Limb (tissue), 2 donors: ENCODE measurements around the gene CSRNP2.
"Not testable (repeated sequence)": the region's sequence is repeated elsewhere in the genome, so short reads cannot be mapped to it uniquely, and the experiment has no call there.

Source experiments
- DNase-seq, 2 donors: peaks; one replicate each; pipeline ENCODE4 v3.0.0-alpha.2; 2016; ENCODE audit errors: extremely low spot score in 2 of 2

Gene CSRNP2, protein sequence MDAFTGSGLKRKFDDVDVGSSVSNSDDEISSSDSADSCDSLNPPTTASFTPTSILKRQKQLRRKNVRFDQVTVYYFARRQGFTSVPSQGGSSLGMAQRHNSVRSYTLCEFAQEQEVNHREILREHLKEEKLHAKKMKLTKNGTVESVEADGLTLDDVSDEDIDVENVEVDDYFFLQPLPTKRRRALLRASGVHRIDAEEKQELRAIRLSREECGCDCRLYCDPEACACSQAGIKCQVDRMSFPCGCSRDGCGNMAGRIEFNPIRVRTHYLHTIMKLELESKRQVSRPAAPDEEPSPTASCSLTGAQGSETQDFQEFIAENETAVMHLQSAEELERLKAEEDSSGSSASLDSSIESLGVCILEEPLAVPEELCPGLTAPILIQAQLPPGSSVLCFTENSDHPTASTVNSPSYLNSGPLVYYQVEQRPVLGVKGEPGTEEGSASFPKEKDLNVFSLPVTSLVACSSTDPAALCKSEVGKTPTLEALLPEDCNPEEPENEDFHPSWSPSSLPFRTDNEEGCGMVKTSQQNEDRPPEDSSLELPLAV

DNA sequence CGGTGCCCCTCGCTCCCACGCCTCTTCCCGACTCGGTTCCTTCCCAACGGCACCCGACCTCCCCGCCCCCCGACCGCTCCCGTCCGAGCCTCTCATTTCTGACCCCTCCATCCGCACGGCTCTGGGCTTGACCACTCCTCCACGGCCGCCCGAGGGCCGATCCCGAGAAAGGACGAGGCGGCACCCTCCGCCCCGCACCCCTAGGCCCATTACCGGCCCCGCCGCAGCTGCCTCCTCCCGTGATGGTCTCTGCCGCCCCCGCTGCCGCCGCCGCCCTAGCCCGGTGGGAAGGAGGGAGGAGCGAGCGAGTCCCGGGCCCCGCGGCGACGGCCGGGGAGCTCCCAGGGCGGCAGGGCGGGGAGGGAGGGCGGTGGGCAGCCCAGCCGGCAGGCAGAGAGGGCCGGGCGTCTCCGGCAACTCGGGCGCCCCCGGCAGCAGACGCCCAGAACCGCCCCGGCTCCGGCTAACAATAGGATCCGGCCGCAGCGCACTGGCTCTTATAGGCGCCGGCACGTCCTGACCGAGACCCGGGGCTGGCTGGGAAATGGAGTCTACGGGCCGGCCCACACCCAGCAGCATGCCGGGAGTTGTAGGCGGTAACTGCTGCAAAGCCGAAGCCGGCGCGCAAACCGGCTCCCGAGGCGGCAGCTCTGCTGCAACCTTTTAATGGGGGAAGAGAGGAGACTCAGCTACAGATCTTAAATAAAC lies at the start of gene CSRNP2:
Gene CSRNP2, minus strand, starts transcription at position 471 of the 708 bp plus-strand sequence. CDS start 7,035 bp downstream, outside the sequence.
- peak; percentile 96 to 98 for DNase-seq

DNA sequence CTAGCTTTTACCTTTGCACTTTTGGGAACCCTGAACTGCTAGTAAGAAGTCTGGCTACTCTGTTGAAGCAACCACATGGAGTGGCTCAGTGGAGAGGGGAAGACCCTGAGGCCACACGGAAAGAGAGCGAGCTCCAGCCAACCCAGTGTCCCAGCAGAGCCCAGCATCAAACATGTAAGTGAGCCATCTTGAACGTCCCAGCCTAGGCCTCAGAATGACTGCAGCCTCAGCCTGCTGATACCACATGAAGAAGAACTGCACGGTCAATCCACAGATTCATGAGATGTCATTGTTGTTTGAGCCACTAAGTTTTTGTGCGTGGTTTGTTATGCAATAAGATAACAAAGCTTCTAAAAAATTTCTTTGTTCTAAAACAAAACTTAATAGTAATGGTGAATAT lies 49.3 kb upstream of the CSRNP2 start:
- no peak for DNase-seq

DNA sequence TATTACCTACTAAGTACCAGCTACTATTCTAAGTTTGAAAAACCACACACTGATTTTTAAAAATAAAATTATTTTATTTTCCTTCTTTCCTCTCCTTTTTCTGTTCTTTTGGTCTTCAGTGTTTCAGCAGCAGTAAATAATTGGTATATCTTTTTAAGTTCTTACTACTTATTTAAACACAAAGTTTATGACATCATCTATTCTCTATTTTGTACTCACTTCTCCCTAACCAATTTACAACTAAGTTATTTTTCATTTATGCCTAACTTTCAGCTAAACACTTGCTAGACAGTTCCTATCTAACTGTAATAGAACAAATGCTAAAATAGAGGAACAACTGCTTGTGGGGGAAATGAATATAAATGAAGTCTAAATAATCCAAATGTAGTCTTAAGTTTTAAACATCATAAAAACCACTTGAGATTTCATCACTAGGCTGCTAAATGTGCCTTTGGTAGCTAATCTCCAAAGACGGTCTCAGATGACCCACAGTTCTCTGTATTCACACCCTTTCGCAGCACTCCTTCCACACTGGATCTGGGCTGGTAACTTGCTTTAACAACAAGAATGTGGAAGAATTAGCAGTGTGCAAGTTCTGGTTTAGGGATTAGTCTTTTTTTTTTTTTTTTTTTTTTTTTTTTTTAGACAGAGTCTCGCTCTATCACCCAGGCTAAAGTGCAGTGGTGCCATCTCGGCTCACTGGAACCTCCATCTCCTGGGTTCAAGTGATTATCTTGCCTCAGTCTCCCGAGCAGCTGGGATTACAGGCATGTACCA lies 48.5 kb upstream of the CSRNP2 start:
- DNase-seq, result no peak

DNA sequence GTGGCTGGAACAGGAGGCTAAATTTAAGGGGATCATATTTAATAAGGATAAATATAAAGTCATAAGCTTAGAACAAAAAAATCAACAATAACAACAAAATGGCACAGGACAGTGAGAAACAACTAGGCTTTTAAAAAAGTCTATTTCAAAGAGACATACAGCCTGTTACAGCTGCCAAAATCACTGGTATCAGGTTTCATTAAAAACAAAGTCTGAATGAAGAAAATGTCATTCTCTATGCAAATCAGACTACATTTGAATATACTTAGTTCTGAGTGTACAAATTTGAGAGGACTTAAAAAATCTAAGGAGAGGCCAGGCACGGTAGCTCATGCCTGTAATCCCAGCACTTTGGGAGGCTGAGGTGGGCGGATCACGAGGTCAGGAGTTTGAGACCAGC lies 45.5 kb upstream of the CSRNP2 start:
- no peak for DNase-seq

GRCh38 chr12:51127050-51127729 lies 43.8 kb upstream of the CSRNP2 start:
- no peak for DNase-seq

DNA sequence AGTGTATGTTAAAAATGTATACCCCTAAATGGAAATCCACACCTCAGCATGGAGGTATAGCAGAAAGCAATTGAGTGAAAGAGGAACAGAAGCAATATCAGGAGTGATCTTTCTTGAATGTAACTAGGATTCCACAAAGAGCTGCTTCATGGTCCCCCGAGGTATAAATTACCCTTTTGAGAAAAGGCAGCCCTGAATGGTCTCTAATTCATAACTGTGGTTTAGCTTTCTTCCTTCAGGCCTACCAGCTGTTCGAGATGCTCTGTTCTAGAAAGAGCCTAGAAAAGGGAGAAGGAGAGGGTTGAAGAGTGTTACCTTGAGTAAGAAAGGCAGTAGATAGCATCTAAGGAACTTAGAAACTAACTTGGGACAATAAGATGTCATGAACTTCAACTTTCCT lies 42.9 kb upstream of the CSRNP2 start:
- DNase-seq, result no peak

GRCh38 chr12:51124504-51124903 lies 41.1 kb upstream of the CSRNP2 start:
- no peak for DNase-seq

DNA sequence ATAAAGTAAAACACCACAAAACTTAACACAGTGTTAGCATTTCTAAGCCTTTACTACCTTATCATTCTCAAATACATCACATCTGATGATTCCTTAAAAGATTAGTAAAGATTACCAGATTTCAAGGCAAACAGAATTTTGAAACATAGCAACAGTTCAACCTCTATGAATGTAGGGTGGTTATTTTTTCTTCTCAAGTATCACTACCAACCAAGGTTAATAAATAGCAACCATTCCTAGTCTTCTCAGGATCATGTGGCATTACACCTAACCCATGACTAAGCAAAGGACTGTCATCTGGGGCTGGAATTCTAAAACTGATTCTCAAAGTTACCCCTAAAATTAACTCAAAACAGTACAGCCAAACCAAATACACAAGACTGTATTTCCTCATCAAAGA lies 39.4 kb upstream of the CSRNP2 start:
- DNase-seq, result no peak

- no peak for DNase-seq
Measured at GRCh38 chr12:51118706-51119105, 35.3 kb upstream of the CSRNP2 start.

- DNase-seq, result no peak
Measured at GRCh38 chr12:51115533-51115932, 32.1 kb upstream of the CSRNP2 start.

- no peak for DNase-seq
Measured at GRCh38 chr12:51108136-51108535, 24.7 kb upstream of the CSRNP2 start.

GRCh38 chr12:51103977-51104376 lies 20.6 kb upstream of the CSRNP2 start:
- DNase-seq, result no peak

DNA sequence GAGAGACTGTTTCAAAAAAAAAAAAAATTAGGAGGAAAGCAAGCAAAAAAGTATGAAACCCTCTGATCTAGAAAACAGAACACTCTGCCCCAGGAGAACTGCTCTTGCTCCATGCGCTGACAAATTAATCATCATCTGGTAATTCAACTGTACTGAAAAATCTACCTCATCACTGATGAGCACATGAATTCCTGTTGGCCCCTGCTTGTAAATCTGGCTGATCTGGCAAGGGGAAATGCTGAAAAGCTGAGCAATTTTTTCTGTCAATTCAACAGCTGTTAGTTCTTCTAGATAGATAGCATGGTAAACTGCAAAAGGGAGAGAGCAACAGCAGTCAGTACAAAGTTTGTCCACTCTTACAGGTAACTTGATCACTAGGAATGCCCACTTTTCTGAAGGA lies 15.2 kb upstream of the CSRNP2 start:
- DNase-seq, result no peak

DNA sequence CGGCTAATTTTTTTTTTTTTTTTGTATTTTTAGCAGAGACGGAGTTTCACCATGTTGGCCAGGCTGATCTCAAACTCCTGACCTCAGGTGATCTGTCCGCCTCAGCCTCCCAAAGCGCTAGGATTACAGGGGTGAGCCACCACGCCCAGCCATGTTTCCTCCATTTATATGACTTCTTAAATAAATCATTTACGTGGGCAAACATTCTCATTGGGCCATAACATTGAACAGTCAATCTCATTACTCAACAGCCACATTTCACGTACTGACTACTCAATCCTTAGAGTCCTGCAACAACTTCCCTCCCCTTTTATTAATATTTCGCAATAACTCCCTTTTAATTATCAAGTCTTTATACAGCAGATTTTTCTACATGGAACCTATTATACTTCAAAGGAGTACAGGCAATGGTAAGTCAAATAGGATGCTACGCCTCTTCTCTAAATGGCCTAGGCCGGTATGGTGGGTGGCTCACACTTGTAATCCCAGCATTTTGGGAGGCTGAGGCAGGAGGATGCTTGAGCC lies 7.4 kb upstream of the CSRNP2 start:
- no peak for DNase-seq

- no peak for DNase-seq
Measured at GRCh38 chr12:51087818-51088217, 4.4 kb upstream of the CSRNP2 start.

- no peak for DNase-seq
Measured at GRCh38 chr12:51086933-51087332, 3.5 kb upstream of the CSRNP2 start.

DNA sequence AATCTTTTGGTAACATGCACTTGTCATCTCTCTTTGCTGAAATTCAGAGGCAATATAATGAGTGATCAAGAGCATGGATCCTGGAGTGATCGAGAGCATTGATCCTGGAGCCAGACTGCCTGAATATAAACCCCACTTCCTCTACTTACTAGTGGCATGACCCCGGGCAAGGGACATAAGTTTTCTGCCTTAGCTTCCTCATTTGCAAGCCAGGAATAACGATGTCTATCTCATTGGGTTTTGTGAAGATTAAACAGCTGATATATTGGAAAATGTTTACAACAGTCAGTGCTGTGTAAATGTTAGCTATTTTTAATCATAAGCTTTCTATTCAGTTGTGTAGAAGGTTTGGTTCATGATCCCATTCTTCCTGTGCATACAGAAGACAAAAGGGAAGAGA lies 2.4 kb upstream of the CSRNP2 start:
- no peak for DNase-seq

DNA sequence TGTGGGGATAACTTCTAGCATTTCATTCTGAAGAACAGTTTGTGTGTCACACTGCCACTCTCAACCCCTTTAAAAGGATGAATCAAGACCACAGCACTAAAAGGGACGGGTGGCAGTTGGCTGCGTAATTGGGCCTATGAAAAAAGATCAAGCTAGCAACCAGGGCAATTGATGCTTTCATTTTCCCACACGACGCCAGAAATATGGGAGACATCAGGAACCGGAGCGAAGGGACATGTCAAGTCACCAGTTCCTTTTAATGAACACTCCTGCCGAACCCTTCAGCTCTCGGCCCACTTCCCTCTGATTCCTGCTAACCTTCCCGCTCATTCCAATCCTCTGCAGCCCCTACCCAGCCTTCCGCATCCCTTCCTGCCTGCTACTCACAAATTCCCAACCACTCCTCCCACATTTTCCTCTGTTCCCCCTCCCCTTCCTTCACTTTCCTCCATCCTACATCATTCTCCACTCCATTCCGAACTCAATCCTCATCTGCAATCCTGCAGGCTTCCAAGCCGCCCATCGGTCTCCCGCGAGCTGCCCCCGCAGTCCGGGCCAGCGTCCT lies 753 bp downstream of the CSRNP2 start:
- DNase-seq, result peak in 1 of 2 donors; percentile 52

- no peak for DNase-seq
Measured at GRCh38 chr12:51081421-51081820, 2.0 kb downstream of the CSRNP2 start.

DNA sequence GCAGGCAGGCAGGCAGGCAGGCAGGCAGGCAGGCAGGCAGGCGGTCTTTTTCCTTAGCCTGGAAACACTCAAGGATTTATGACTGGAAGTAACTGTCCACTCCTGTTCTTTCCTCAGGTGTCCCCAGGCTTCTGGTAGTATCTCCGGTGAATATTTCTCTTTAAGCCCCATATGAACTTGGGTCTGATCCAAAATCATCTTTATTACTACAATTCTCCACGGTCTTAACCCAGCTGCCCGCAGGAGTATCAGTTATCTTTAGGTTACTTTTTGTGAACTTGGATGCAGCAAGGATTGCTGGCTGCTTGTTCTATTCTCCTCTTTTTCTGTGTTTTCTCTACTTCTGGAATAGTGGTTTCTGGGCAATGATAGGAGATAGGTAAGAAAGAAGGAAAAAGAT lies 3.3 kb downstream of the CSRNP2 start:
- DNase-seq, result no peak

- not testable (repeated sequence) for DNase-seq
Measured at GRCh38 chr12:51078866-51079265, 4.5 kb downstream of the CSRNP2 start.
